NCI-H1417 treated with DMSO at 0.1 percent for 48 hours (cell line): Measurements from ENCODE around the gene TM4SF1.

ENCODE experiments used
- DNase-seq: peaks from one replicate; lab custom pipeline; 2025; lab: John Stamatoyannopoulos, UW

TM4SF1 gene

GRCh38 chr3:149375501-149376196 lies 1.8 kb downstream of the TM4SF1 start:
- DNase-seq, result no peak

- DNase-seq, result no peak
Observed at GRCh38 chr3:149374793-149375500, 2.5 kb downstream of the TM4SF1 start.

- no peak for DNase-seq
Observed at GRCh38 chr3:149374391-149374790, 3.1 kb downstream of the TM4SF1 start.

GRCh38 chr3:149373235-149374125 lies 4.0 kb downstream of the TM4SF1 start:
- DNase-seq, result no peak

- no peak for DNase-seq
Observed at GRCh38 chr3:149371723-149372114, 5.7 kb downstream of the TM4SF1 start.

GRCh38 chr3:149371001-149371722 lies 6.3 kb downstream of the TM4SF1 start:
- DNase-seq, result no peak

- DNase-seq, result no peak
Observed at GRCh38 chr3:149369991-149370866, 7.2 kb downstream of the TM4SF1 start.

- DNase-seq, result no peak
Observed at GRCh38 chr3:149368674-149369497, 8.6 kb downstream of the TM4SF1 start.

- DNase-seq, result no peak
Observed at GRCh38 chr3:149368201-149368673, 9.2 kb downstream of the TM4SF1 start.

GRCh38 chr3:149366941-149367840 lies 10.3 kb downstream of the TM4SF1 start:
- no peak for DNase-seq

- peak; percentile 28 for DNase-seq
Observed at GRCh38 chr3:149366031-149366430, 11.4 kb downstream of the TM4SF1 start.

GRCh38 chr3:149364624-149365023 lies 12.8 kb downstream of the TM4SF1 start:
- no peak for DNase-seq

- no peak for DNase-seq
Observed at GRCh38 chr3:149363053-149363452, 14.4 kb downstream of the TM4SF1 start.

GRCh38 chr3:149362366-149362765 lies 15.1 kb downstream of the TM4SF1 start:
- no peak for DNase-seq

GRCh38 chr3:149356630-149357029 lies 20.8 kb downstream of the TM4SF1 start:
- DNase-seq, result no peak

- DNase-seq, result no peak
Observed at GRCh38 chr3:149356044-149356592, 21.3 kb downstream of the TM4SF1 start.

- DNase-seq, result no peak
Observed at GRCh38 chr3:149353581-149354184, 23.8 kb downstream of the TM4SF1 start.

- no peak for DNase-seq
Observed at GRCh38 chr3:149352556-149352955, 24.9 kb downstream of the TM4SF1 start.
